Ovary (tissue), 9 donors: ENCODE data around the gene BAG3. TPM values are rescaled to one million over a fixed set of nuclear protein-coding genes. Genes with fewer than 3 reads are reported as not detected.

Source experiments
- DNase-seq, 5 donors: peaks; one replicate each; pipeline ENCODE4 v3.0.0-alpha.2; 2019 to 2020
- H3K27ac ChIP-seq, 2 donors: fragments of 200-600 bp; one replicate each; pipeline versions ENCODE4 v1.5.1 to v1.8.0; 2019 to 2022
- H3K27me3 ChIP-seq: fragments of 200-600 bp; one replicate; pipeline ENCODE4 v1.8.0; 2022
- H3K36me3 ChIP-seq: fragments of 200-600 bp; sonication (generic); one replicate; pipeline ENCODE4 v1.5.1; 2019
- H3K4me1 ChIP-seq: one replicate; pipeline ENCODE4 v1.8.1; 2013; ENCODE audit warnings: mild to moderate bottlenecking, moderate library complexity; ENCODE audit not compliant: insufficient read depth
- H3K4me3 ChIP-seq: fragments of 200-600 bp; sonication (generic); one replicate; pipeline ENCODE4 v1.5.1; 2017
- H3K9me3 ChIP-seq, 2 donors: fragments of 200-600 bp in 1 of 2; sonication (generic) in 1 of 2; one replicate each; pipeline versions ENCODE4 v1.5.1 to v1.8.1; 2013 to 2019; ENCODE audit warnings: mild to moderate bottlenecking in 1 of 2, moderate library complexity in 1 of 2
- EP300 ChIP-seq: sonication (generic); formaldehyde crosslinking; IDR thresholded peaks from one replicate; pipeline ENCODE4 v1.6.1; 2017; ENCODE audit warnings: antibody characterized with exemption
- POLR2A ChIP-seq: fragments of 450-650 bp; IDR thresholded peaks from one replicate; pipeline ENCODE4 v1.6.1; 2017; ENCODE audit warnings: antibody characterized with exemption, mild to moderate bottlenecking, moderate library complexity
- WGBS, 3 donors: extraction: QIAGEN DNeasy Blood & Tissue Kit in 1 of 3; methylation state at CpG; one replicate each; pipeline versions ENCODE4 v1.1.5 to v1.1.7; 2013 to 2017; 5-methylcytosine and 5-hydroxymethylcytosine counted together
- intact Hi-C, 4 donors: fragments of 100-400 bp; cut with DNase I; formaldehyde crosslinking; loops; one replicate each; pipeline versions ENCODE4 v1.11.0 to v1.15.1; 2022 to 2023
- polyA plus RNA-seq, 2 donors: library from polyadenylated mRNA; stranded (reverse); fragments of 200-250 nt in 1 of 2; fragments of 350-450 nt in 1 of 2; fragmentation: Illumina TruSeq in 1 of 2; extraction: RNeasy Lipid Tissue Mini Kit (QIAGEN cat#74804) in 1 of 2; gene quantifications; one replicate each; pipeline ENCODE4 v1.2.3, GENCODE V29; 2013 to 2014
- total RNA-seq, 7 donors: library from RNA; depleted of rRNA in 2 of 7; stranded (reverse); fragments of >200 nt in 2 of 7; fragmentation: NEBNext Ultra II Directional in 3 of 7; extraction: Animal tissue kit (Norgen Biotek cat#: 25700) in 3 of 7; gene quantifications; one replicate each; pipeline versions ENCODE4 v1.1.0 to v1.2.4, GENCODE V29; 2016 to 2023
- TF ChIP-seq, protein P1 (sequence below), 3 donors: fragments of 450-650 bp in 2 of 3; fragments of 200-600 bp in 1 of 3; IDR thresholded peaks; one replicate each; pipeline versions ENCODE4 v1.5.1 to v1.8.0; 2016 to 2022; ENCODE audit warnings: antibody characterized with exemption in 3 of 3, mild to moderate bottlenecking in 1 of 3
- donor health status: DM: no; HTN: no; CAD: no; lungs with moderate emphysema.
- donor health status: DM: no; HTN: no; CAD: no.
- donor health status: Bipolar disorder and iron deficiency.
- donor health status: DM: yes; HTN: yes; CAD: no.
- donor health status: DM: no; HTN: no; CAD: no.
- donor health status: DM: yes; HTN: yes; CAD: no.

Gene BAG3
- total and polyA plus RNA-seq, 9 donors, result 13.7 to 33.5 (median 26.9) TPM

DNA sequence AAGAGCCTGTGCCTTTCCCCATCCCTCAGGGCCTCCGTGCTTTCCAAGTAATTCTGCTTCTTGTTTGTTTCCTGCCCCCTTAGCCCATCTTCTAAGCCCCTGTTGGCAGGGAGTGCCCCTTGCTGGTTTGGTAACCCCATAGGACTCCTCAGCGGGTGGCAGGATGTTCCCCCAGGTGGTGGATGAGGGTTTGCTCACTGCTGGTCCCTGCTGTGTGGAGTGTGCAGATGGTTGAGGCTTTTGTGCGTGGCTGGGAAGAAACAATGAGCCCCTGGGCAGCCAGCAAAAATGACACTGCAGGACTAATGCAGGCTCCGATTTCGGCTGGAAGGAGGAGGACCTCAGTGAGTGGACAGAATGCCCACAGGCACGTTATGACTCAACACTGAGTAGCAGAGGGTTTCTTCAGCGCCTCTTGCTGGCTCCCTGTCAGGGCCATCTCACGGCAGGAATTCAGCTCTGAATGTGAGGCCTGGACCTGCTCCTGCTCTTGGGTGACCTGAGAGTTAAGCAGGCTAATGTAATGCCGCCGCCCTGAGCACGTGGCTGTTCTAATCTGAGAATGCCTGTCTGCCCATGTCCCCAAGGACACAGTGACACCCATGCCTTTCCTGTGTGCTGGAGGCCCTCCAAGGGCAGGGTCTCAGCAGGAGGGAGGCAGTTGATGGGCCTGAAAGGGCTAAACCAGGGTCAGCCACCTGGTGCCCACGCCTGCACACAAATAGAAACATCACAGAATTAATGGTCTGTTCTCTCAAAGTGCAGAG lies 16.6 kb downstream of the BAG3 start:
- no peaks in the 10 kb centered on the region for H3K36me3 ChIP-seq
- WGBS, 3 donors, result 30 to 36% (median 32%) methylated on average over 12 of the region's 12 CpGs
- peak overlapping the region in 1 of 2 donors; percentile 14 for H3K27ac ChIP-seq
- H3K4me3 ChIP-seq, result no peak overlapping the region
- no peaks in the 10 kb centered on the region for H3K9me3 ChIP-seq
- peak; percentile 43 to 67 (median 51) for DNase-seq
- intact Hi-C loops, result no loop called here
- peaks cover 20% of the 10 kb centered on the region for H3K4me1 ChIP-seq
- no peaks in the 10 kb centered on the region for H3K27me3 ChIP-seq
- no peak for TF ChIP-seq EP300
- TF ChIP-seq, protein P1, sequence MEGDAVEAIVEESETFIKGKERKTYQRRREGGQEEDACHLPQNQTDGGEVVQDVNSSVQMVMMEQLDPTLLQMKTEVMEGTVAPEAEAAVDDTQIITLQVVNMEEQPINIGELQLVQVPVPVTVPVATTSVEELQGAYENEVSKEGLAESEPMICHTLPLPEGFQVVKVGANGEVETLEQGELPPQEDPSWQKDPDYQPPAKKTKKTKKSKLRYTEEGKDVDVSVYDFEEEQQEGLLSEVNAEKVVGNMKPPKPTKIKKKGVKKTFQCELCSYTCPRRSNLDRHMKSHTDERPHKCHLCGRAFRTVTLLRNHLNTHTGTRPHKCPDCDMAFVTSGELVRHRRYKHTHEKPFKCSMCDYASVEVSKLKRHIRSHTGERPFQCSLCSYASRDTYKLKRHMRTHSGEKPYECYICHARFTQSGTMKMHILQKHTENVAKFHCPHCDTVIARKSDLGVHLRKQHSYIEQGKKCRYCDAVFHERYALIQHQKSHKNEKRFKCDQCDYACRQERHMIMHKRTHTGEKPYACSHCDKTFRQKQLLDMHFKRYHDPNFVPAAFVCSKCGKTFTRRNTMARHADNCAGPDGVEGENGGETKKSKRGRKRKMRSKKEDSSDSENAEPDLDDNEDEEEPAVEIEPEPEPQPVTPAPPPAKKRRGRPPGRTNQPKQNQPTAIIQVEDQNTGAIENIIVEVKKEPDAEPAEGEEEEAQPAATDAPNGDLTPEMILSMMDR (IDR thresholded peaks at IDR 0.05), result no peak
- no peak for TF ChIP-seq POLR2A

DNA sequence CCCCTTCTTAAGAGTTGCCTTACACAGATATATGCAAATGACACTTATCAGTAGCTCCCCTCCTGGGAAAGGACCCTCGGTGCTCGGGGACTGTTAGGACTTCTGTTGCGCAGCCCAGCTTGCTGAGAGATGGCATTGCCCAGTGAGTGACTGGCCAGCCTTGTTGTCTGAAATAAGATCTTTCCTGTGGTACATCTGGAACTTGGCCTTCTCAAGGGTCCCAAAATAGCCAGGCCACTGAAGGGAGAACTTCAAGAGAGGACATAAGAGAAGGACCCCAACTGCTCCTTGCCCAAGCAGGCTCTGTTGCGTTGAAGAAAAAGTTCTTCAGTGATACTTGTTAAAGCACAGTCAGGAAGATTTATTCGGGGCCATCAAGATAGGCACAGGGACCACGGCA lies 17.3 kb downstream of the BAG3 start:
- TF ChIP-seq, protein P1 (IDR thresholded peaks at IDR 0.05), result no peak
- TF ChIP-seq EP300 (no peak), POLR2A (no peak)
- no peak overlapping the region for H3K27ac ChIP-seq
- no peaks in the 10 kb centered on the region for H3K36me3 ChIP-seq
- 77 to 82% (median 77%) methylated on average over 6 of the region's 6 CpGs for WGBS, 3 donors
- no peak for DNase-seq
- no peaks in the 10 kb centered on the region for H3K27me3 ChIP-seq
- no peak overlapping the region for H3K4me3 ChIP-seq
- intact Hi-C loops, result no loop called here
- H3K4me1 ChIP-seq, result peaks cover 20% of the 10 kb centered on the region
- H3K9me3 ChIP-seq, result no peaks in the 10 kb centered on the region

DNA sequence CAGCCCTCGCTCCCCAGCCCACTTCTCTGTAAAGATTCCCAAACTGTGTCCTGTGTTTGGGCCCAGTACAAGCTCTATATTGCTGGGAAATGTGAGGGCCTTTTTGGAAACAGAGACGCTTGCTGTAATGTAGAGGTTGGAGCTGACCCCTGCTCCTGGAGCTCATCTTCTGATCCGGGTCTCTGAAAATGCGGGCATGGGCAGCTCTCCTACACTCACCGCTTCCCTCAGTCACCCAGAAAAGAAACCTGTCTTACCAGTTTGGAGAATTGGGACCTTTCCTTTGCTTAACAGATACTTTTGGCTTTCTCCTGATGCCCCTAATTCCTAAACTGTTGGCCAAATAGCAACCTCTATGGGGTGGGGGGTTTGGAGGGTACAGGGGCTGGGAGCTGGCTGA lies 18.2 kb downstream of the BAG3 start:
- DNase-seq, result no peak
- no peak overlapping the region for H3K4me3 ChIP-seq
- H3K36me3 ChIP-seq, result no peaks in the 10 kb centered on the region
- intact Hi-C loops, result no loop called here
- TF ChIP-seq EP300 (no peak), POLR2A (no peak)
- TF ChIP-seq, protein P1 (IDR thresholded peaks at IDR 0.05), result no peak
- H3K4me1 ChIP-seq, result peaks cover 17% of the 10 kb centered on the region
- WGBS, 3 donors, result 92 to 99% (median 95%) methylated on average over 5 of the region's 5 CpGs
- H3K27ac ChIP-seq, result no peak overlapping the region
- H3K27me3 ChIP-seq, result no peaks in the 10 kb centered on the region
- H3K9me3 ChIP-seq, result no peaks in the 10 kb centered on the region

DNA sequence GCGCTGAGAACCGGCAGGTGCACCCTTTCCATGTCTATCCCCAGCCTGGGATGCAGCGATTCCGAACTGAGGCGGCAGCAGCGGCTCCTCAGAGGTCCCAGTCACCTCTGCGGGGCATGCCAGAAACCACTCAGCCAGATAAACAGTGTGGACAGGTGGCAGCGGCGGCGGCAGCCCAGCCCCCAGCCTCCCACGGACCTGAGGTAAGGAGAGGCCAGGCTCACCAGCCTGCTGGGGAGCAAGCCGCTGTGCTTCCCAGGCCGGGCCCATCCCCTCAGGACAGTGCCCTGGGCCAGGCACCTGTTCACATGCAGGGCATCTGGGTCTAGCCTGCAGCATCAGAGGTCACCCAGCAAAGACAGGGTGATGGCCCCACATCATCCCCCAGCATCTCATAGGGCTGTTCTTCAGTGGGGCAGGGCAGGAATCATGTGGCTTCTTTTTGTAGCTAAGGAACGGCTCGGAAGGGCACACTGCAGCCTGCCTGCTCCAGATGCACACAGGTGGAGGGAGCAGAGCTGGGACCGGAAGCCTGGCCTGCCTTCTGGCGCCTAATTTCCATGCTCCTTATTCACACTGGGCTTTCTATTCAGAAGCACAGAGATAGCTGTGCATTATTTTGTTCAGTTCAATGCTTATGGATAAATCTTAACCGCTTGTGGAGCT lies 18.9 kb downstream of the BAG3 start:
- H3K27ac ChIP-seq, result no peak overlapping the region
- intact Hi-C loops, result no loop called here
- H3K27me3 ChIP-seq, result no peaks in the 10 kb centered on the region
- no peaks in the 10 kb centered on the region for H3K9me3 ChIP-seq
- 81 to 91% (median 86%) methylated on average over 18 of the region's 18 CpGs for WGBS, 3 donors
- peaks cover 16% of the 10 kb centered on the region for H3K4me1 ChIP-seq
- TF ChIP-seq, protein P1 (IDR thresholded peaks at IDR 0.05), result no peak
- no peak for TF ChIP-seq POLR2A
- TF ChIP-seq EP300, result no peak
- DNase-seq, result no peak
- no peak overlapping the region for H3K4me3 ChIP-seq
- no peaks in the 10 kb centered on the region for H3K36me3 ChIP-seq
